ENCODE data around the gene PIGH.
"Not testable (repeated sequence)": the region's sequence is repeated elsewhere in the genome, so short reads cannot be mapped to it uniquely, and the experiment has no call there.

PIGH gene

GRCh38 chr14:67551123-67551522, 48.9 kb downstream of the PIGH start:
- DNase-seq (ENCODE audit: low spot score) = no peak

DNA sequence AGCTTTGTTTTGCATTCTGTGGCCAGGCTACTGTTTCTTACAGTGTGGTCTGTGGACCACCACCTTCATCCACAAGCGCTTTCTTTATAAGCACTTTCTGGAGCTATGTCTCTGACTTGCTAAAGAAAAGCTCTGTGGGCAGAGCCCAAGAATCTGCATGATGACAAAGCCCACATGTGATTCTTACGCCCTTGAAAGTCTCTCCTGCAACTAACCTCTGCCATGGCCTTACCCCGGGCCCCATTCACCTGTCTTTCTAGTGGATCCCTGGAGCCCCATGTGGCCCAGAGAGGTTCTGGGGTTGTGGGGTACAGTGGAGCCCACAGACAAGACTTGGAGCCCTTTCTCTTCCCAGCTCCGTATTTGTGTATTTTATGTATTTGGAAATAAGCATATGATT, 50.3 kb downstream of the PIGH start:
- no peak for DNase-seq (ENCODE audit: low spot score)

GRCh38 chr14:67547224-67547780, 52.8 kb downstream of the PIGH start:
- no peak for DNase-seq (ENCODE audit: low spot score)

DNA sequence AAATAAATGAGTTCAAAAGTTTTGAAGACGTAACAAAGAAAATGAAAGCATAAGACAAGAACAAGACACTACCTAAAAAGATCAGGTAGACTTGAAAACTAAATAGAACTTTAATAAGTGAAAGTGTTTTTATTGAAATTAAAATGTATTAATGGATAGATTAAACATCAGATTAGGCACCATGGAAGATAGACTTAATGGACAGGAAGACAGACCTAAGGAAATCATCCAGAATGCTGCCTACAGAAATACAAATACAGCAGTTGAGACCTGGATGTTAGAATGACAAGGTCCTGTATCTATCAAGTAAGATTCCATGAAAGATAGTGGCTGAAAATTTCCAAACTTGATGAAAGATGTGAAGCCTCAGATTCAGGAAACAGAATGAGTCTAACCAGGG, 55.5 kb downstream of the PIGH start:
- no peak for DNase-seq (ENCODE audit: low spot score)

- DNase-seq (ENCODE audit: low spot score) = not testable (repeated sequence)
Measured at GRCh38 chr14:67542620-67543019, 57.4 kb downstream of the PIGH start.

DNA sequence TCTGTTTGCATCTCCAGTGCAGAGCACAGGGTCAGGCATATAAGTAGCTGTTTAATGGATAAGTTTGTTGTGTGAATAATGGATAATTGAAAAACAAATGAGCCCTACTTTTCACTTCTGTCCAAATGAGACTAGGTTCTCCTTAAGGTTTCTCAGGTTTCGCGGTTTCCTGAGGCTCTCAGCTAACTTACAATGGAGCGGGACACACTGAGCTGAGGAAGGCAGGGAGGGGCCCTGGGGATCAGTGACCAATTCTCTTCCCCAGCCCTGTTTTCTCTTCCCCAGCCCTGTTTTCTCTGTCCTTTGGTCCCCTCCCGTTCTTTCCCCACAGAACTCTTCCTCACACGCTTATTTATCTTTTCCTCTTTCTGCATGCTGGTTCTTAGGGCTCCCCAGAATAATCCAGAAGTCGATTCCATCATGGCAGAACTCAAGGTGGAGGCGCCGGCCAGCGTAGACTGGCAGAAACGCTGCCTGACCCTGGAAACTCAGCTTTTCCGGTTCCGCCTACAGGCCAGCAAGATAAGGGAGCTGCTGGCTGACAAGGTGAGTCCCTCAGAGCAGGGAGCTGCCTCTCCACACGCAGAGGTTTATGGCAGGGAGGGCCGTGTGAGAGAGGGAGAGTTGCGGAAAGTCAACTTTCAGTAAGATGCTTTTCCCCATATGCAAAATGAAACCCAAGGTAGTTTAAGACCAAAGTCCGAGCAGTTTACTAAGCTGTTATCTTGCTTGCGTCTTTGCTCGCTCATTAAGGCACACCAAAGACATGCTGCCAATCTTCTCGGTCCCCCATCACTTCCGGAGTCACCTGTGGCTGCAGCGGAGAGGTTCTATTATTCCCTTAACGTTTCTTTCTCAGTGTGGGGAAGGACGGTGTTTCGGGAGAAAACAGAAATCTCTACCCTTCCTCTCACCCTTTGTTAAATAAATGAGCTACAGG, 58.4 kb downstream of the PIGH start:
- no peak for DNase-seq (ENCODE audit: low spot score)

Data from hematopoietic multipotent progenitor cell treated with erythropoietin and hydrocortisone succinate and interleukin-3 and kit ligand, for 17 days (in vitro differentiated cells).